Upper lobe of left lung (tissue), 6 donors: ENCODE data around the gene DVL2. TPM values are rescaled to one million over a fixed set of nuclear protein-coding genes. Genes with fewer than 3 reads are reported as not detected.

Experiments used
- ATAC-seq, 2 donors: fragments of 200-7000 bp; cut with Tn5 transposase; one replicate each; pipeline ENCODE4 v1.9.1; 2022; ENCODE audit warnings: mild to moderate bottlenecking in 2 of 2, moderate library complexity in 2 of 2; ENCODE audit not compliant: low FRiP score in 2 of 2
- DNase-seq, 2 donors: peaks; one replicate each; pipeline ENCODE4 v3.0.0-alpha.2; 2019 to 2020
- H3K27ac ChIP-seq, 4 donors: fragments of 200-600 bp; sonication (generic); one replicate each; pipeline ENCODE4 v1.5.1; 2016 to 2019
- H3K27me3 ChIP-seq, 4 donors: fragments of 200-600 bp; sonication (generic); one replicate each; pipeline ENCODE4 v1.5.1; 2017 to 2019
- H3K36me3 ChIP-seq, 4 donors: fragments of 200-600 bp; sonication (generic); one replicate each; pipeline ENCODE4 v1.5.1; 2016 to 2019
- H3K4me1 ChIP-seq, 4 donors: fragments of 200-600 bp; sonication (generic); one replicate each; pipeline ENCODE4 v1.5.1; 2018 to 2019
- H3K4me3 ChIP-seq, 4 donors: fragments of 200-600 bp; sonication (generic); one replicate each; pipeline ENCODE4 v1.5.1; 2017 to 2019; ENCODE audit warnings: mild to moderate bottlenecking in 2 of 4, moderate library complexity in 1 of 4
- H3K9me3 ChIP-seq, 4 donors: fragments of 200-600 bp; sonication (generic); one replicate each; pipeline ENCODE4 v1.5.1; 2018 to 2019
- EP300 ChIP-seq, 4 donors: sonication (generic); formaldehyde crosslinking; IDR thresholded peaks; one replicate each; pipeline ENCODE4 v1.5.1; 2017; ENCODE audit warnings: antibody characterized with exemption in 4 of 4, control low read depth in 2 of 4
- POLR2A ChIP-seq, 4 donors: fragments of 450-650 bp; IDR thresholded peaks; one replicate each; pipeline ENCODE4 v1.5.1; 2016 to 2017; ENCODE audit warnings: antibody characterized with exemption in 4 of 4, mild to moderate bottlenecking in 2 of 4
- POLR2AphosphoS5 ChIP-seq, 2 donors: sonication (generic); formaldehyde crosslinking; IDR thresholded peaks; one replicate each; pipeline ENCODE4 v1.5.1; 2017; ENCODE audit warnings: antibody characterized with exemption in 2 of 2
- WGBS, 2 donors: methylation state at CpG; one replicate each; pipeline ENCODE4 v1.1.5; 2017 to 2018; 5-methylcytosine and 5-hydroxymethylcytosine counted together
- total RNA-seq, 6 donors: library from RNA; depleted of rRNA in 4 of 6; stranded (reverse); fragments of >200 nt in 4 of 6; gene quantifications; one replicate each; pipeline versions ENCODE4 v1.1.0 to v1.2.1, GENCODE V29; 2016 to 2021
- TF ChIP-seq, protein P1 (sequence below), 6 experiments: fragments of 450-650 bp in 4 of 6; fragments of 200-600 bp in 2 of 6; sonication (generic) in 2 of 6; IDR thresholded peaks; one replicate each; pipeline ENCODE4 v1.5.1; 2016 to 2019; ENCODE audit warnings: antibody characterized with exemption in 6 of 6
- donor health status: DM: no; HTN: no; CAD: no; lungs with moderate emphysema.
- donor health status: DM: no; HTN: yes; CAD: no; lungs with severe emphysema.

Gene DVL2
- total RNA-seq, 6 donors from 2014 or later, result 40.4 to 70.2 (median 42.4) TPM

DNA sequence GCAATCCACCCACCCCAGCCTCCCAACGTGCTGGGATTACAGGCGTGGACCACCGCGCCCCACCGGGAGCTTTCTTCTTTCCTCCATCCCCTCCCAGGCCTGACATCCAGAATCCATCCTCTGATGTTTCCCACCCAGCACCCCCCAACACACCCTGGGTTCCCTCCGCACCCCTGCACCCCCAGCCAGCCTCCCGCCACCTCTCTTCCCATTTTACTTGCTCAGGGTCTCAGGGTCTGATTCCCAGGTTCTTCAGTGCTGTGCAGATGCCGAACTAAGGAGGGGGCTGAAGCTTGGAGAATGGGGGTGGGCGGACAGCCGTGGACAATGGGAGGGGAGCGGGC is 55.4 kb downstream of the DVL2 start:
- TF ChIP-seq EP300 (IDR thresholded peaks at IDR 0.05) (no peak), POLR2AphosphoS5 (IDR thresholded peaks at IDR 0.05) (no peak), POLR2A (IDR thresholded peaks at IDR 0.05) (no peak)
- TF ChIP-seq, protein P1, sequence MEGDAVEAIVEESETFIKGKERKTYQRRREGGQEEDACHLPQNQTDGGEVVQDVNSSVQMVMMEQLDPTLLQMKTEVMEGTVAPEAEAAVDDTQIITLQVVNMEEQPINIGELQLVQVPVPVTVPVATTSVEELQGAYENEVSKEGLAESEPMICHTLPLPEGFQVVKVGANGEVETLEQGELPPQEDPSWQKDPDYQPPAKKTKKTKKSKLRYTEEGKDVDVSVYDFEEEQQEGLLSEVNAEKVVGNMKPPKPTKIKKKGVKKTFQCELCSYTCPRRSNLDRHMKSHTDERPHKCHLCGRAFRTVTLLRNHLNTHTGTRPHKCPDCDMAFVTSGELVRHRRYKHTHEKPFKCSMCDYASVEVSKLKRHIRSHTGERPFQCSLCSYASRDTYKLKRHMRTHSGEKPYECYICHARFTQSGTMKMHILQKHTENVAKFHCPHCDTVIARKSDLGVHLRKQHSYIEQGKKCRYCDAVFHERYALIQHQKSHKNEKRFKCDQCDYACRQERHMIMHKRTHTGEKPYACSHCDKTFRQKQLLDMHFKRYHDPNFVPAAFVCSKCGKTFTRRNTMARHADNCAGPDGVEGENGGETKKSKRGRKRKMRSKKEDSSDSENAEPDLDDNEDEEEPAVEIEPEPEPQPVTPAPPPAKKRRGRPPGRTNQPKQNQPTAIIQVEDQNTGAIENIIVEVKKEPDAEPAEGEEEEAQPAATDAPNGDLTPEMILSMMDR (IDR thresholded peaks at IDR 0.05), result no peak
- Histone ChIP-seq H3K27ac (no peak overlapping the region), H3K4me3 (no peak overlapping the region), H3K27me3 (peaks cover 0 to 7% (median 0%) of the 10 kb centered on the region in 4 donors), H3K9me3 (no peaks in the 10 kb centered on the region), H3K4me1 (peaks cover 12 to 28% (median 20%) of the 10 kb centered on the region in 4 donors), H3K36me3 (no peaks in the 10 kb centered on the region)
- ATAC-seq (no peak), DNase-seq (no peak)
- WGBS, 2 donors, result 85 to 91% methylated on average over 8 to 11 of the region's 11 CpGs

DNA sequence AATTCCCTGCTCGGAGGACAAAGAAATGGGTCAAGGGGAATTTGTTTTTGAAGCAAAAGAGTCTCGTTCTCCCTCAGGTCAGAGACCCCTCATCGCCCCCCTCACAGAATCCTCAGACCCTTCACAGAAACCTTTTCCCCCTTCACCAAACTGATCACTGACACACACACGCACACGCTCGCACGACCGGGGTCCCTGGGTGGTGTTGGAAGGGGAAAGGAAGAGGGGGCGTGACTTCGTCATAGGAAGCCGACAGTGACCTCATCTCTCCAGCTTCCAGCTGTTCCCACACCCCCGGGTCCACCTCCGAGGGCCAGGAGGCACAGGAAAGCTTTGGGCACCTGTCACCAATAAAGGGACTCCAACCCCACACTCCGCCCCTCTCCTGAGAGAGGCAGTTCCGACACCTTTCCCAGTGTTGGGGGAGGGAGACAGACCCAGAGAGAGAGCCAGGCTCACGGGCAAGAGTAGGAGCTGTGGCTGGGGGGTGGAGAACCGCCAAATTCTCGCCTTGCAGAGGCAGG is 56.3 kb downstream of the DVL2 start:
- peaks cover 12 to 26% (median 21%) of the 10 kb centered on the region in 4 donors for H3K4me1 ChIP-seq
- no peaks in the 10 kb centered on the region for H3K9me3 ChIP-seq
- H3K27me3 ChIP-seq, result peaks cover 0 to 7% (median 0%) of the 10 kb centered on the region in 4 donors
- peak overlapping the region in 3 of 4 donors; percentile 32 to 48 (median 41) for H3K4me3 ChIP-seq
- DNase-seq, result peak in 1 of 2 donors; percentile 54
- WGBS, 2 donors, result 1 to 5% methylated on average over 15 to 18 of the region's 18 CpGs
- peak; percentile 1 to 4 for ATAC-seq
- no peak for TF ChIP-seq EP300 (IDR thresholded peaks at IDR 0.05)
- TF ChIP-seq POLR2AphosphoS5 (IDR thresholded peaks at IDR 0.05), result no peak
- TF ChIP-seq, protein P1 (IDR thresholded peaks at IDR 0.05), result no peak
- H3K27ac ChIP-seq, result no peak overlapping the region
- H3K36me3 ChIP-seq, result no peaks in the 10 kb centered on the region

GRCh38 chr17:7177191-7177953 is 56.9 kb downstream of the DVL2 start:
- Histone ChIP-seq H3K27ac (no peak overlapping the region), H3K27me3 (peaks cover 0 to 7% (median 0%) of the 10 kb centered on the region in 4 donors), H3K4me1 (peaks cover 12 to 26% (median 21%) of the 10 kb centered on the region in 4 donors), H3K36me3 (no peaks in the 10 kb centered on the region), H3K4me3 (peak overlapping the region; percentile 5 to 48 (median 36)), H3K9me3 (no peaks in the 10 kb centered on the region)
- ATAC-seq (peak; percentile 85 to 87), DNase-seq (peak; percentile 72 to 81)
- WGBS, 2 donors, result 1 to 4% methylated on average over 15 to 31 of the region's 31 CpGs
- TF ChIP-seq, protein P1 (IDR thresholded peaks at IDR 0.05), result peak; percentile 77 to 87 (median 83)
- no peak for TF ChIP-seq POLR2AphosphoS5 (IDR thresholded peaks at IDR 0.05)

DNA sequence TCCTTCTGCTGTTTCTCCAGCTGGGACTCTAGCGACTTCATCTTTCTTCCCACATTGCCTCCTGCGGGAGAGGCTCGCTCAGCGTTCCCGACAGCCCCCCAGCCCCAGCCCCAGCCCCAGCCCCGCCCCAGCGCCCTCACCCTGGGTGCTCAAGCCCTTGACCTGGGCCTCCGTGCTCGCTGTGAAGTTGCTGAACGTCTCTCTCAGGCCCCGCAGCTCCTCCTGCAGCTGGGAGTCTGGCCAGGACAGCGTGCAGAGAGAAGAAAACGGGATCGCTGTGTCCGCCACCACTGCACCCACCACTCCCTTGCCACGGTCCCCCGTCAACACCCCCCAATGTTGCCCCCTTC is 57.5 kb downstream of the DVL2 start:
- WGBS, 2 donors, result 13 to 18% methylated on average over 7 to 17 of the region's 17 CpGs
- H3K9me3 ChIP-seq, result no peaks in the 10 kb centered on the region
- H3K27me3 ChIP-seq, result peaks cover 0 to 7% (median 0%) of the 10 kb centered on the region in 4 donors
- peak; percentile 29 to 59 for DNase-seq
- ATAC-seq, result peak in 1 of 2 donors; percentile 3
- no peaks in the 10 kb centered on the region for H3K36me3 ChIP-seq
- no peak for TF ChIP-seq POLR2AphosphoS5 (IDR thresholded peaks at IDR 0.05)
- TF ChIP-seq, protein P1 (IDR thresholded peaks at IDR 0.05), result no peak
- TF ChIP-seq EP300 (IDR thresholded peaks at IDR 0.05), result no peak
- TF ChIP-seq POLR2A (IDR thresholded peaks at IDR 0.05), result no peak
- peaks cover 12 to 26% (median 21%) of the 10 kb centered on the region in 4 donors for H3K4me1 ChIP-seq
- no peak overlapping the region for H3K27ac ChIP-seq
- peak overlapping the region in 3 of 4 donors; percentile 32 to 48 (median 41) for H3K4me3 ChIP-seq
